ENCODE results near the gene CERS4.

DNA sequence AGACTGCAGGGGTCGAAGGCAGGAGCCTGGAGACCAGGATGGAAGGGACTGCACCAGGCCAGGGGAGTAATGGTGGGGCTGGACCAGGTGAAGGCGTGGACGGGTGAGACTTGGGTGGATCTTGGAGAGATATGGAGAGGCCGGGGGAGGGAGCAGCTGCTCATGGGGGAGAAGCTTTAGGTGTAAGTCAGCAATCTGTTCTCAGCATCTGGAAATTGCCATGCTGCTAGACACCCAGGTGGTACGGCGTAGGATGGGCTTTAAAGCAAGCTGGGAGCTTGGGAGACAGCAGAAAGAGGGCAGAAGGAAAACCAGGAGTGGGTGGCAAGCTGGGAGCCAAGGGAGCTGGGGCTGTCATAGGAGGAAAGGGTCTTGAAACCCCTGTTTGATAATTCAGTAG is 3.0 kb downstream of the CERS4 start:
- TF ChIP-seq YY1 (IDR thresholded peaks at IDR 0.05; ENCODE audit: low read depth) (no peak), FOXM1 (IDR thresholded peaks at IDR 0.05; ENCODE audit: borderline replicate concordance, low read depth) (no peak), NFIC (IDR thresholded peaks at IDR 0.05) (no peak), CEBPB (IDR thresholded peaks at IDR 0.05) (no peak), EP300 (IDR thresholded peaks at IDR 0.05; ENCODE audit: borderline replicate concordance) (no peak), RAD21 (IDR thresholded peaks at IDR 0.05; ENCODE audit: low read depth) (no peak), TAF1 (IDR thresholded peaks at IDR 0.05; ENCODE audit: low read depth) (no peak), TEAD4 (IDR thresholded peaks at IDR 0.05) (no peak), ZBTB7A (IDR thresholded peaks at IDR 0.05; ENCODE audit: low read depth) (no peak), CREB1 (IDR thresholded peaks at IDR 0.05; ENCODE audit: low read depth) (no peak), EGR1 (IDR thresholded peaks at IDR 0.05) (no peak)
- TF ChIP-seq, protein P1, sequence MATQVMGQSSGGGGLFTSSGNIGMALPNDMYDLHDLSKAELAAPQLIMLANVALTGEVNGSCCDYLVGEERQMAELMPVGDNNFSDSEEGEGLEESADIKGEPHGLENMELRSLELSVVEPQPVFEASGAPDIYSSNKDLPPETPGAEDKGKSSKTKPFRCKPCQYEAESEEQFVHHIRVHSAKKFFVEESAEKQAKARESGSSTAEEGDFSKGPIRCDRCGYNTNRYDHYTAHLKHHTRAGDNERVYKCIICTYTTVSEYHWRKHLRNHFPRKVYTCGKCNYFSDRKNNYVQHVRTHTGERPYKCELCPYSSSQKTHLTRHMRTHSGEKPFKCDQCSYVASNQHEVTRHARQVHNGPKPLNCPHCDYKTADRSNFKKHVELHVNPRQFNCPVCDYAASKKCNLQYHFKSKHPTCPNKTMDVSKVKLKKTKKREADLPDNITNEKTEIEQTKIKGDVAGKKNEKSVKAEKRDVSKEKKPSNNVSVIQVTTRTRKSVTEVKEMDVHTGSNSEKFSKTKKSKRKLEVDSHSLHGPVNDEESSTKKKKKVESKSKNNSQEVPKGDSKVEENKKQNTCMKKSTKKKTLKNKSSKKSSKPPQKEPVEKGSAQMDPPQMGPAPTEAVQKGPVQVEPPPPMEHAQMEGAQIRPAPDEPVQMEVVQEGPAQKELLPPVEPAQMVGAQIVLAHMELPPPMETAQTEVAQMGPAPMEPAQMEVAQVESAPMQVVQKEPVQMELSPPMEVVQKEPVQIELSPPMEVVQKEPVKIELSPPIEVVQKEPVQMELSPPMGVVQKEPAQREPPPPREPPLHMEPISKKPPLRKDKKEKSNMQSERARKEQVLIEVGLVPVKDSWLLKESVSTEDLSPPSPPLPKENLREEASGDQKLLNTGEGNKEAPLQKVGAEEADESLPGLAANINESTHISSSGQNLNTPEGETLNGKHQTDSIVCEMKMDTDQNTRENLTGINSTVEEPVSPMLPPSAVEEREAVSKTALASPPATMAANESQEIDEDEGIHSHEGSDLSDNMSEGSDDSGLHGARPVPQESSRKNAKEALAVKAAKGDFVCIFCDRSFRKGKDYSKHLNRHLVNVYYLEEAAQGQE (IDR thresholded peaks at IDR 0.05; ENCODE audit: low read depth): no peak
- TF ChIP-seq, protein P2, sequence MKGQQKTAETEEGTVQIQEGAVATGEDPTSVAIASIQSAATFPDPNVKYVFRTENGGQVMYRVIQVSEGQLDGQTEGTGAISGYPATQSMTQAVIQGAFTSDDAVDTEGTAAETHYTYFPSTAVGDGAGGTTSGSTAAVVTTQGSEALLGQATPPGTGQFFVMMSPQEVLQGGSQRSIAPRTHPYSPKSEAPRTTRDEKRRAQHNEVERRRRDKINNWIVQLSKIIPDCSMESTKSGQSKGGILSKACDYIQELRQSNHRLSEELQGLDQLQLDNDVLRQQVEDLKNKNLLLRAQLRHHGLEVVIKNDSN (IDR thresholded peaks at IDR 0.05): no peak
- TF ChIP-seq, protein P3, sequence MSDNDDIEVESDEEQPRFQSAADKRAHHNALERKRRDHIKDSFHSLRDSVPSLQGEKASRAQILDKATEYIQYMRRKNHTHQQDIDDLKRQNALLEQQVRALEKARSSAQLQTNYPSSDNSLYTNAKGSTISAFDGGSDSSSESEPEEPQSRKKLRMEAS (IDR thresholded peaks at IDR 0.05): no peak

Data from Ishikawa (cell line).